Endodermal cell (in vitro differentiated cells): ENCODE results near the gene SRGAP3. TPM values are rescaled to one million over a fixed set of nuclear protein-coding genes. Genes with fewer than 3 reads are reported as not detected.
A peak's percentile ranks its signal among the peaks of the same experiment; 100 is the strongest.

Experiments used
- DNase-seq: peaks from one replicate; pipeline ENCODE4 v3.0.0-alpha.2; 2017
- H3K27ac ChIP-seq: 2 replicates; pipeline ENCODE4 v1.5.1; 2013; ENCODE audit warnings: mild to moderate bottlenecking, low read depth, low read length, moderate library complexity
- H3K27me3 ChIP-seq: 2 replicates; pipeline ENCODE4 v1.6.1; 2013; ENCODE audit warnings: mild to moderate bottlenecking, low read length, moderate library complexity; ENCODE audit not compliant: insufficient read depth, control insufficient read depth, poor library complexity, severe bottlenecking
- H3K36me3 ChIP-seq: 2 replicates; pipeline ENCODE4 v1.7.0; 2013; ENCODE audit warnings: mild to moderate bottlenecking, low read length, moderate library complexity; ENCODE audit not compliant: control insufficient read depth, insufficient read depth
- H3K4me1 ChIP-seq: one replicate; pipeline ENCODE4 v1.7.0; 2013; ENCODE audit warnings: low read length; ENCODE audit not compliant: control insufficient read depth, insufficient read depth
- H3K4me3 ChIP-seq: 2 replicates; pipeline ENCODE4 v1.5.1; 2013; ENCODE audit warnings: mild to moderate bottlenecking, low read length, moderate library complexity
- H3K9ac ChIP-seq: 2 replicates; pipeline ENCODE4 v1.6.1; 2013; ENCODE audit warnings: mild to moderate bottlenecking, low read length, moderate library complexity; ENCODE audit not compliant: poor library complexity, severe bottlenecking; ENCODE audit errors: extremely low read depth
- H3K9me3 ChIP-seq: 2 replicates; pipeline ENCODE4 v1.6.1; 2013; ENCODE audit warnings: mild to moderate bottlenecking, low read length, moderate library complexity; ENCODE audit not compliant: control insufficient read depth
- H3K27ac Mint-ChIP-seq: 2 replicates; pipeline ENCODE4 v1.8.0; 2020; ENCODE audit warnings: mixed read lengths
- H3K27me3 Mint-ChIP-seq: 2 replicates; pipeline ENCODE4 v1.8.0; 2021; ENCODE audit warnings: mild to moderate bottlenecking, mixed read lengths; ENCODE audit not compliant: insufficient read depth
- H3K36me3 Mint-ChIP-seq: 2 replicates; pipeline ENCODE4 v1.8.0; 2020; ENCODE audit warnings: low read depth, mixed read lengths
- H3K4me1 Mint-ChIP-seq: 2 replicates; pipeline ENCODE4 v1.8.0; 2020; ENCODE audit warnings: mixed read lengths
- H3K4me3 Mint-ChIP-seq: 2 replicates; pipeline ENCODE4 v1.8.0; 2020; ENCODE audit warnings: mild to moderate bottlenecking, moderate library complexity, mixed read lengths
- H3K9me3 Mint-ChIP-seq: 2 replicates; pipeline ENCODE4 v1.8.0; 2020; ENCODE audit warnings: mild to moderate bottlenecking, mixed read lengths
- WGBS, 2 experiments: methylation state at CpG; one replicate each; pipeline versions ENCODE4 v1.1.5 to v1.1.7; 2013; ENCODE audit warnings: missing lambda C conversion rate in 2 of 2, mixed read lengths in 1 of 2; ENCODE audit not compliant: insufficient coverage in 1 of 2, insufficient read length in 1 of 2; 5-methylcytosine and 5-hydroxymethylcytosine counted together
- total RNA-seq, 2 donors: library from RNA; stranded (reverse); fragmentation: NEBNext Ultra II Directional in 1 of 2; extraction: Animal tissue kit (Norgen Biotek cat#: 25700) in 1 of 2; gene quantifications; 2 replicates in 1 of 2; 3 replicates in 1 of 2; pipeline ENCODE4 v1.2.1, GENCODE V29; 2021
- TF ChIP-seq, protein P1 (sequence below): fragments of 200-600 bp; sonication (generic); conservative IDR thresholded peaks from 2 replicates; pipeline ENCODE4 v1.5.0; 2021; ENCODE audit warnings: antibody characterized with exemption, mild to moderate bottlenecking

The SRGAP3 gene
- total RNA-seq, 2 donors from 2014 or later: 5.0 to 8.1 TPM

- H3K27ac ChIP-seq: peak overlapping the region; percentile 21
- H3K4me3 Mint-ChIP-seq: no peak overlapping the region
- no peaks in the 10 kb centered on the region for H3K9me3 ChIP-seq
- no peak overlapping the region for H3K9ac ChIP-seq
- no peaks in the 10 kb centered on the region for H3K4me1 Mint-ChIP-seq
- no peaks in the 10 kb centered on the region for H3K9me3 Mint-ChIP-seq
- no peak overlapping the region for H3K4me3 ChIP-seq
- 86 to 87% methylated on average over 2 of the region's 2 CpGs for WGBS, 2 experiments
- no peaks in the 10 kb centered on the region for H3K27me3 ChIP-seq
- H3K27ac Mint-ChIP-seq: no peak overlapping the region
- H3K4me1 ChIP-seq: no peaks in the 10 kb centered on the region
- no peaks in the 10 kb centered on the region for H3K36me3 Mint-ChIP-seq
- DNase-seq: no peak
- TF ChIP-seq, protein P1, sequence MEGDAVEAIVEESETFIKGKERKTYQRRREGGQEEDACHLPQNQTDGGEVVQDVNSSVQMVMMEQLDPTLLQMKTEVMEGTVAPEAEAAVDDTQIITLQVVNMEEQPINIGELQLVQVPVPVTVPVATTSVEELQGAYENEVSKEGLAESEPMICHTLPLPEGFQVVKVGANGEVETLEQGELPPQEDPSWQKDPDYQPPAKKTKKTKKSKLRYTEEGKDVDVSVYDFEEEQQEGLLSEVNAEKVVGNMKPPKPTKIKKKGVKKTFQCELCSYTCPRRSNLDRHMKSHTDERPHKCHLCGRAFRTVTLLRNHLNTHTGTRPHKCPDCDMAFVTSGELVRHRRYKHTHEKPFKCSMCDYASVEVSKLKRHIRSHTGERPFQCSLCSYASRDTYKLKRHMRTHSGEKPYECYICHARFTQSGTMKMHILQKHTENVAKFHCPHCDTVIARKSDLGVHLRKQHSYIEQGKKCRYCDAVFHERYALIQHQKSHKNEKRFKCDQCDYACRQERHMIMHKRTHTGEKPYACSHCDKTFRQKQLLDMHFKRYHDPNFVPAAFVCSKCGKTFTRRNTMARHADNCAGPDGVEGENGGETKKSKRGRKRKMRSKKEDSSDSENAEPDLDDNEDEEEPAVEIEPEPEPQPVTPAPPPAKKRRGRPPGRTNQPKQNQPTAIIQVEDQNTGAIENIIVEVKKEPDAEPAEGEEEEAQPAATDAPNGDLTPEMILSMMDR: no peak
- H3K27me3 Mint-ChIP-seq: no peaks in the 10 kb centered on the region
- H3K36me3 ChIP-seq: no peaks in the 10 kb centered on the region
Measured at GRCh38 chr3:8988384-8988655, 261.1 kb downstream of the SRGAP3 start.

GRCh38 chr3:8987645-8988383 is 261.6 kb downstream of the SRGAP3 start:
- 31 to 38% methylated on average over 12 to 15 of the region's 15 CpGs for WGBS, 2 experiments
- H3K9me3 ChIP-seq: no peaks in the 10 kb centered on the region
- no peaks in the 10 kb centered on the region for H3K36me3 ChIP-seq
- no peaks in the 10 kb centered on the region for H3K4me1 ChIP-seq
- DNase-seq: peak; percentile 96
- Mint-ChIP-seq H3K36me3 (no peaks in the 10 kb centered on the region), H3K27me3 (no peaks in the 10 kb centered on the region), H3K27ac (no peak overlapping the region), H3K4me3 (peak overlapping the region; percentile 52), H3K9me3 (no peaks in the 10 kb centered on the region), H3K4me1 (no peaks in the 10 kb centered on the region)
- H3K9ac ChIP-seq: no peak overlapping the region
- no peak overlapping the region for H3K4me3 ChIP-seq
- no peaks in the 10 kb centered on the region for H3K27me3 ChIP-seq
- TF ChIP-seq, protein P1: peak; percentile 85
- H3K27ac ChIP-seq: peak overlapping the region; percentile 21

- Histone ChIP-seq H3K9ac (no peak overlapping the region), H3K27ac (no peak overlapping the region), H3K4me1 (no peaks in the 10 kb centered on the region), H3K9me3 (no peaks in the 10 kb centered on the region), H3K27me3 (no peaks in the 10 kb centered on the region), H3K36me3 (no peaks in the 10 kb centered on the region), H3K4me3 (no peak overlapping the region)
- Mint-ChIP-seq H3K9me3 (no peaks in the 10 kb centered on the region), H3K27ac (no peak overlapping the region), H3K4me3 (no peak overlapping the region), H3K36me3 (no peaks in the 10 kb centered on the region), H3K4me1 (no peaks in the 10 kb centered on the region), H3K27me3 (peaks cover 3% of the 10 kb centered on the region)
- WGBS, 2 experiments: 76 to 82% methylated on average over 3 to 6 of the region's 6 CpGs
- TF ChIP-seq, protein P1: no peak
- DNase-seq: peak; percentile 52
Measured at GRCh38 chr3:8987226-8987625, 262.2 kb downstream of the SRGAP3 start.
